HepG2 (cell line): ENCODE results near the gene TRERF1. TPM values are rescaled to one million over a fixed set of nuclear protein-coding genes. Genes with fewer than 3 reads are reported as not detected.
A peak's percentile ranks its signal among the peaks of the same experiment; 100 is the strongest.

Source experiments
- AGO1 ChIP-seq: fragments of 200-400 bp; formaldehyde crosslinking; IDR thresholded peaks from 2 replicates; pipeline ENCODE4 v1.6.1; 2017; ENCODE audit warnings: mild to moderate bottlenecking, low read depth, low read length, moderate library complexity; ENCODE audit not compliant: poor library complexity, severe bottlenecking
- EHMT2 ChIP-seq: fragments of 200-600 bp; sonication (generic); IDR thresholded peaks from 2 replicates; pipeline ENCODE4 v1.7.0; 2017; ENCODE audit warnings: antibody characterized with exemption, low read depth, low read length, borderline replicate concordance
- FOXM1 ChIP-seq: sonication (generic); formaldehyde crosslinking; IDR thresholded peaks from 2 replicates; pipeline ENCODE4 v1.5.0; 2020; ENCODE audit warnings: missing genetic modification reagents
- IRF2 ChIP-seq: IDR thresholded peaks from 2 replicates; pipeline ENCODE4 v1.6.1; 2018; ENCODE audit warnings: missing genetic modification reagents, missing compliant biosample characterization
- KDM1A ChIP-seq: IDR thresholded peaks from 2 replicates; pipeline ENCODE4 v1.6.1; 2016; ENCODE audit warnings: missing compliant biosample characterization
- KDM5B ChIP-seq: sonication (generic); formaldehyde crosslinking; IDR thresholded peaks from 2 replicates; pipeline ENCODE4 v1.4.0; 2020; ENCODE audit warnings: missing genetic modification reagents, mild to moderate bottlenecking, borderline replicate concordance
- NCOR1 ChIP-seq: fragments of 200-600 bp; sonication (generic); IDR thresholded peaks from 2 replicates; pipeline ENCODE4 v1.7.0; 2017; ENCODE audit warnings: antibody characterized with exemption, low read length, borderline replicate concordance
- PRDM15 ChIP-seq: sonication (generic); formaldehyde crosslinking; IDR thresholded peaks from 2 replicates; pipeline ENCODE4 v1.4.0; 2020; ENCODE audit warnings: missing genetic modification reagents
- RARG ChIP-seq: sonication (generic); formaldehyde crosslinking; IDR thresholded peaks from 2 replicates; pipeline ENCODE4 v1.4.0; 2020; ENCODE audit warnings: low read depth, mild to moderate bottlenecking, missing genetic modification reagents
- ZBTB40 ChIP-seq, 2 experiments: fragments of 450-650 bp in 1 of 2; sonication (generic) in 1 of 2; formaldehyde crosslinking in 1 of 2; IDR thresholded peaks; 2 replicates each; pipeline versions ENCODE4 v1.6.1 to v1.8.0; 2016 to 2022; ENCODE audit warnings: antibody characterized with exemption in 1 of 2, mild to moderate bottlenecking in 1 of 2, missing genetic modification reagents in 1 of 2
- ZNF282 ChIP-seq: fragments of 450-650 bp; IDR thresholded peaks from 2 replicates; pipeline ENCODE4 v1.6.1; 2018; ENCODE audit not compliant: partially characterized antibody
- ZNF543 ChIP-seq: sonication (generic); formaldehyde crosslinking; IDR thresholded peaks from 2 replicates; pipeline ENCODE4 v1.4.0; 2020; ENCODE audit warnings: mild to moderate bottlenecking, missing genetic modification reagents
- ZNF557 ChIP-seq: sonication (generic); formaldehyde crosslinking; IDR thresholded peaks from 2 replicates; pipeline ENCODE4 v1.4.0; 2020; ENCODE audit warnings: missing genetic modification reagents
- ZNF761 ChIP-seq: sonication (generic); formaldehyde crosslinking; conservative IDR thresholded peaks from 2 replicates; pipeline ENCODE4 v1.4.0; 2020; ENCODE audit warnings: mild to moderate bottlenecking, missing genetic modification reagents
- polyA plus RNA-seq, 8 experiments: library from polyadenylated mRNA; depleted of rRNA in 3 of 8; stranded (reverse) in 7 of 8; unstranded in 1 of 8; fragments of >200 nt; fragmentation: Illumina TruSeq in 4 of 8; extraction: Trizol in 4 of 8; gene quantifications; 2 replicates each; pipeline versions ENCODE4 v1.2.1 to v1.2.3, GENCODE V29; 2011 to 2016; ENCODE audit warnings: low read depth in 4 of 8, missing spikeins in 1 of 8, mixed read lengths in 1 of 8; ENCODE audit not compliant: insufficient read depth in 1 of 8
- total RNA-seq, 5 experiments: library from RNA; depleted of rRNA; stranded (reverse); fragments of >200 nt; fragmentation: Illumina TruSeq; extraction: Trizol; gene quantifications; 2 replicates each; pipeline ENCODE4 v1.2.3, GENCODE V29; 2016; ENCODE audit warnings: low read depth in 1 of 5

TRERF1 gene
- total and polyA plus RNA-seq, 2 of the 13 experiments (the other 11 are each of a cell fraction or from before 2014, with no cell fraction given), result 0.02 TPM; not detected in 1

- TF ChIP-seq PRDM15 (0 out of 2 replicates have a peak, but pooled peaks have one; percentile 36), ZNF761 (CRISPR knock-in tag) (no peak), ZNF282 (no peak), AGO1 (no peak), KDM5B (CRISPR knock-in tag) (peak; percentile 67; the same call in 1 of the 2 replicates), FOXM1 (CRISPR knock-in tag) (no peak), NCOR1 (no peak), EHMT2 (peak; percentile 80), ZBTB40 (IDR thresholded peaks at IDR 0.05) (peak; percentile 70), ZBTB40 (CRISPR knock-in tag; IDR thresholded peaks at IDR 0.05) (peak; percentile 66; the same call in 1 of the 2 replicates), KDM1A (CRISPR knock-in tag) (peak; percentile 35; the same call in 1 of the 2 replicates), ZNF543 (CRISPR knock-in tag) (no peak), IRF2 (CRISPR knock-in tag) (peak; percentile 96), ZNF557 (0 out of 2 replicates have a peak, but pooled peaks have one; percentile 33), RARG (no peak)
These were observed 234.0 kb downstream of the TRERF1 start, which contains the start of gene MRPS10 (continued) for GRCh38 chr6:42217519-42218367.
